KOPT-K1 (cell line): Measurements from ENCODE around the gene RPS21.

ENCODE experiments used
- H3K27ac ChIP-seq: fragments of 200-600 bp; sonication (generic); 2 replicates; pipeline ENCODE4 v1.5.1; 2016; ENCODE audit warnings: antibody characterized with exemption, mild to moderate bottlenecking, low read depth, low read length; ENCODE audit not compliant: poor library complexity, severe bottlenecking
- H3K36me3 ChIP-seq: fragments of 200-600 bp; sonication (generic); 2 replicates; pipeline ENCODE4 v1.5.1; 2017; ENCODE audit warnings: antibody characterized with exemption, mild to moderate bottlenecking, low read length, moderate library complexity; ENCODE audit not compliant: insufficient read depth
- H3K9me3 ChIP-seq: fragments of 200-600 bp; sonication (generic); 2 replicates; pipeline ENCODE4 v1.5.1; 2017; ENCODE audit warnings: antibody characterized with exemption, low read length, mild to moderate bottlenecking; ENCODE audit not compliant: insufficient read depth, poor library complexity, severe bottlenecking

The RPS21 gene

GRCh38 chr20:62359043-62359490 lies 27.8 kb upstream of the RPS21 start:
- no peak overlapping the region for H3K27ac ChIP-seq
- no peaks in the 10 kb centered on the region for H3K36me3 ChIP-seq
- no peaks in the 10 kb centered on the region for H3K9me3 ChIP-seq

- Histone ChIP-seq H3K9me3 (no peaks in the 10 kb centered on the region), H3K36me3 (no peaks in the 10 kb centered on the region), H3K27ac (no peak overlapping the region)
These were observed 27.3 kb upstream of the RPS21 start for GRCh38 chr20:62359491-62360121.

GRCh38 chr20:62360854-62361798 lies 25.8 kb upstream of the RPS21 start:
- no peak overlapping the region for H3K27ac ChIP-seq
- no peaks in the 10 kb centered on the region for H3K9me3 ChIP-seq
- no peaks in the 10 kb centered on the region for H3K36me3 ChIP-seq

GRCh38 chr20:62361799-62362589 lies 24.9 kb upstream of the RPS21 start:
- H3K27ac ChIP-seq: no peak overlapping the region
- no peaks in the 10 kb centered on the region for H3K9me3 ChIP-seq
- H3K36me3 ChIP-seq: no peaks in the 10 kb centered on the region

- H3K27ac ChIP-seq: no peak overlapping the region
- no peaks in the 10 kb centered on the region for H3K9me3 ChIP-seq
- H3K36me3 ChIP-seq: no peaks in the 10 kb centered on the region
These were observed 24.3 kb upstream of the RPS21 start for GRCh38 chr20:62362590-62362940.

- Histone ChIP-seq H3K36me3 (no peaks in the 10 kb centered on the region), H3K27ac (no peak overlapping the region), H3K9me3 (no peaks in the 10 kb centered on the region)
These were observed 23.6 kb upstream of the RPS21 start for GRCh38 chr20:62362991-62363919.

GRCh38 chr20:62363920-62364851 lies 22.7 kb upstream of the RPS21 start:
- Histone ChIP-seq H3K36me3 (no peaks in the 10 kb centered on the region), H3K27ac (no peak overlapping the region), H3K9me3 (no peaks in the 10 kb centered on the region)

- H3K9me3 ChIP-seq: no peaks in the 10 kb centered on the region
- H3K27ac ChIP-seq: no peak overlapping the region
- H3K36me3 ChIP-seq: no peaks in the 10 kb centered on the region
These were observed 21.8 kb upstream of the RPS21 start for GRCh38 chr20:62364911-62365736.

GRCh38 chr20:62365814-62366369 lies 21.0 kb upstream of the RPS21 start:
- H3K9me3 ChIP-seq: no peaks in the 10 kb centered on the region
- H3K27ac ChIP-seq: no peak overlapping the region
- no peaks in the 10 kb centered on the region for H3K36me3 ChIP-seq

- H3K36me3 ChIP-seq: no peaks in the 10 kb centered on the region
- no peaks in the 10 kb centered on the region for H3K9me3 ChIP-seq
- H3K27ac ChIP-seq: no peak overlapping the region
These were observed 20.4 kb upstream of the RPS21 start for GRCh38 chr20:62366370-62367135.

- H3K36me3 ChIP-seq: no peaks in the 10 kb centered on the region
- no peaks in the 10 kb centered on the region for H3K9me3 ChIP-seq
- no peak within 1 kb of the TSS for H3K27ac ChIP-seq
These were observed 19.7 kb upstream of the RPS21 start, which contains the start of gene LAMA5 for GRCh38 chr20:62367136-62367632. Gene LAMA5, minus strand, starts transcription at chr20:62367312. Its CDS starts 67 bp downstream, at chr20:62367245.
